Left ventricle myocardium inferior (tissue), 1 donor: ENCODE results near the gene CDKL1. TPM values are rescaled to one million over a fixed set of nuclear protein-coding genes. Genes with fewer than 3 reads are reported as not detected.
"Not testable (repeated sequence)": the region's sequence is repeated elsewhere in the genome, so short reads cannot be mapped to it uniquely, and the experiment has no call there.

ENCODE experiments used
- DNase-seq: peaks from one replicate; pipeline ENCODE4 v3.0.0-alpha.2; 2020
- H3K27ac ChIP-seq: fragments of 200-600 bp; replicated peaks from 2 replicates; pipeline ENCODE4 v1.8.0; 2021
- H3K27me3 ChIP-seq: fragments of 200-600 bp; 2 replicates; pipeline ENCODE4 v1.8.0; 2021; ENCODE audit warnings: low read depth
- H3K36me3 ChIP-seq: fragments of 200-600 bp; 2 replicates; pipeline ENCODE4 v1.8.0; 2021
- H3K4me1 ChIP-seq: fragments of 200-600 bp; 2 replicates; pipeline ENCODE4 v1.8.0; 2021
- H3K4me3 ChIP-seq: fragments of 200-600 bp; 2 replicates; pipeline ENCODE4 v1.8.0; 2021; ENCODE audit warnings: mild to moderate bottlenecking, moderate library complexity
- H3K9me3 ChIP-seq: fragments of 200-600 bp; replicated peaks from 2 replicates; pipeline ENCODE4 v1.8.0; 2021
- intact Hi-C: fragments of 100-400 bp; cut with micrococcal nuclease; formaldehyde crosslinking; loops from one replicate; pipeline ENCODE4 v1.11.0; 2022
- total RNA-seq: library from RNA; stranded (reverse); fragmentation: NEBNext Ultra II Directional; extraction: Animal tissue kit (Norgen Biotek cat#: 25700); gene quantifications from one replicate; pipeline ENCODE4 v1.2.1, GENCODE V29; 2021
- TF ChIP-seq, protein P1 (sequence below): fragments of 200-600 bp; IDR thresholded peaks from 2 replicates; pipeline ENCODE4 v1.8.0; 2021; ENCODE audit warnings: antibody characterized with exemption, mild to moderate bottlenecking, borderline replicate concordance
- donor health status: DM: no; HTN: yes; CAD: no; lungs with severe emphysema.

Gene CDKL1
- total RNA-seq, 1 donor from 2014 or later = 1.3 TPM

- H3K9me3 ChIP-seq = no peaks in the 10 kb centered on the region
- no peak overlapping the region for H3K27ac ChIP-seq
- TF ChIP-seq, protein P1, sequence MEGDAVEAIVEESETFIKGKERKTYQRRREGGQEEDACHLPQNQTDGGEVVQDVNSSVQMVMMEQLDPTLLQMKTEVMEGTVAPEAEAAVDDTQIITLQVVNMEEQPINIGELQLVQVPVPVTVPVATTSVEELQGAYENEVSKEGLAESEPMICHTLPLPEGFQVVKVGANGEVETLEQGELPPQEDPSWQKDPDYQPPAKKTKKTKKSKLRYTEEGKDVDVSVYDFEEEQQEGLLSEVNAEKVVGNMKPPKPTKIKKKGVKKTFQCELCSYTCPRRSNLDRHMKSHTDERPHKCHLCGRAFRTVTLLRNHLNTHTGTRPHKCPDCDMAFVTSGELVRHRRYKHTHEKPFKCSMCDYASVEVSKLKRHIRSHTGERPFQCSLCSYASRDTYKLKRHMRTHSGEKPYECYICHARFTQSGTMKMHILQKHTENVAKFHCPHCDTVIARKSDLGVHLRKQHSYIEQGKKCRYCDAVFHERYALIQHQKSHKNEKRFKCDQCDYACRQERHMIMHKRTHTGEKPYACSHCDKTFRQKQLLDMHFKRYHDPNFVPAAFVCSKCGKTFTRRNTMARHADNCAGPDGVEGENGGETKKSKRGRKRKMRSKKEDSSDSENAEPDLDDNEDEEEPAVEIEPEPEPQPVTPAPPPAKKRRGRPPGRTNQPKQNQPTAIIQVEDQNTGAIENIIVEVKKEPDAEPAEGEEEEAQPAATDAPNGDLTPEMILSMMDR = no peak
- intact Hi-C loops = no loop called here
- H3K27me3 ChIP-seq = no peaks in the 10 kb centered on the region
- DNase-seq = no peak
- peaks cover under 1% of the 10 kb centered on the region for H3K4me1 ChIP-seq
- no peak overlapping the region for H3K4me3 ChIP-seq
- H3K36me3 ChIP-seq = peaks cover 7% of the 10 kb centered on the region
These were observed 38.8 kb downstream of the CDKL1 start for GRCh38 chr14:50357753-50358395.

DNA sequence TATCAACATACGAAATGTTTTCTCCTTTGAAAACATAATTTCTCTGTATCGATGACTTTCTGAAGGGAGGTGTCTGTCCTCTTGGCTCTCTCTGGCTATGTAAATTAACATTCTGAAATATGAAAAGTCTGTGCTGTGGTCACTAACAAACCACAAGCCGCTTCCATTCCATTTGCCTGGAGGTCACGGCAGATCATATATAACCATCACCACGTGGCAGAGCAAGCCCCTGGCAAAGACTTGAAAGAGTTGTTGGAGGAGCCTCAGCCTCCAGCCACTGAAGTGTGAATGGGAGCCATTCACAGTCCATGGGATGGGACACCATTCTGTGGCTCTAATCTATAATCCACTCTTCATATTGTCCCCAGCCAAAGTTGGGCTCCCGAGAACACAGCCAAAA lies 39.6 kb downstream of the CDKL1 start:
- Histone ChIP-seq H3K9me3 (no peaks in the 10 kb centered on the region), H3K4me1 (no peaks in the 10 kb centered on the region), H3K4me3 (no peak overlapping the region), H3K27ac (no peak overlapping the region), H3K27me3 (no peaks in the 10 kb centered on the region), H3K36me3 (peaks cover 7% of the 10 kb centered on the region)
- no peak for DNase-seq
- TF ChIP-seq, protein P1 = no peak
- intact Hi-C loops = no loop called here

- H3K27me3 ChIP-seq, H3K9me3 ChIP-seq, DNase-seq, H3K27ac ChIP-seq, intact Hi-C loops, H3K4me1 ChIP-seq, H3K36me3 ChIP-seq, H3K4me3 ChIP-seq: not testable (repeated sequence)
These were observed 40.4 kb downstream of the CDKL1 start for GRCh38 chr14:50356283-50356682.

DNA sequence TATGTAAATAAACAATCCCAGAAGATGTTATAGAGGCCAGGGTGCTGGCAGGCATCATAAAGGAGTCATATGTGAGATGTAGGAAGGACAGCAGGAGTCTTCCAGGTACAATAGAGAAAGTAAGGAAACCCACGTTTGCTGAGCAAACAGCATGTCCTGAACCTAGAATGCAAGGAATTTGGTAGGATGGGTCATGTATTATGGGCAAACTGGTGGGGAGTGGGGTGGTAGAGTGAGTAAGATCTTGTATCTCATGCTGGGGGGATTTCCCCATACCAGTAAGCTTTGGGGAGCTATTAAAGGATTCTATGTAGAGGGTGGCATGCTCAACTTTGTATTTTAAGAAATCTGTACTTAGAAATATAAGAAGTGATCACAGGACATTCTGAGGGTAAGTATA lies 41.0 kb downstream of the CDKL1 start:
- Histone ChIP-seq H3K4me1 (peaks cover 6% of the 10 kb centered on the region), H3K36me3 (peaks cover 7% of the 10 kb centered on the region), H3K27me3 (no peaks in the 10 kb centered on the region), H3K4me3 (no peak overlapping the region), H3K9me3 (no peaks in the 10 kb centered on the region), H3K27ac (no peak overlapping the region)
- no peak for DNase-seq
- TF ChIP-seq, protein P1 = no peak
- intact Hi-C loops = no loop called here

DNA sequence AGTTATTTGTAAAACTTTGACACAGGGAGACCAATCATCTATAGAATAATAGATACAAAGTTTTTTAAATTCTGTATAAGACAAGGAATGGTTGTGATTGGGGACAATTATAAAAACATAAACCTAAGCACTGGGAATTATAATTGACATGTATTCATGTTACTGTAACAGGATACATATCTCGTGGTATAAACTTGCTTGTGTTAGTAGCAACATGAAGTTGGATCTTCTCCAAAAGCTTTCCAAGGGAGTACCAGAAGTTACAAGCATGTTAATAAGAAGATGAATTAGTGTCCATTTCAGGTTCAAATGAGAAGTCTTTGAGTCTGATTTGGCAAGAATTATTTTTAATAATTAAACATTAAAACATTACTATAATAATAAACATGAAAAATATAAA lies 42.2 kb downstream of the CDKL1 start:
- Histone ChIP-seq H3K9me3 (no peaks in the 10 kb centered on the region), H3K27me3 (no peaks in the 10 kb centered on the region), H3K36me3 (peaks cover 7% of the 10 kb centered on the region), H3K4me1 (peaks cover 6% of the 10 kb centered on the region), H3K27ac (no peak overlapping the region), H3K4me3 (no peak overlapping the region)
- intact Hi-C loops = no loop called here
- TF ChIP-seq, protein P1 = no peak
- DNase-seq = no peak

GRCh38 chr14:50353126-50353525 lies 43.6 kb downstream of the CDKL1 start:
- DNase-seq = no peak
- TF ChIP-seq, protein P1 = no peak
- Histone ChIP-seq H3K9me3 (no peaks in the 10 kb centered on the region), H3K27me3 (no peaks in the 10 kb centered on the region), H3K4me3 (no peak overlapping the region), H3K36me3 (peaks cover 4% of the 10 kb centered on the region), H3K27ac (no peak overlapping the region), H3K4me1 (peaks cover 8% of the 10 kb centered on the region)
- intact Hi-C loops = no loop called here
